ENCODE results near the gene SPATA32.

DNA sequence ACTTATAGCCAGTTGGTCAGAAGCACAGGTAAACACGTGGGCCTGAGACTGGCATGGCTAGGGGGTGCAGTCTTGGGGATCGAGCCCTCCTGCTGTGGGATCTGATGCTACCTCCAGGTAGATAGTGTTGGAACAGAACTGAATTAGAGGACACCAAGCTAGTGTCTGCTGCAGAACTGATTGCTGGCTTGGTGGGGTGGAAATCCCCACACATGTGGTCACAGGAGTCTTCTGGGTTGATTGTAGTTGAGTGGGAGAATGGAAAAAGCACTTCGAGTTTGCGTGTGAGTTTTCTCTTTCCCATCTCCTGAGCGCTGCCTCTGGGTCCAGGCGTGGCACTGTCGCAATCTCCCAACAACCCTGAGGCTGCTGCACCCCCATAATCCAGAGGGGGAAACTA, 8.0 kb upstream of the SPATA32 start:
- TF ChIP-seq CTCF (IDR thresholded peaks at IDR 0.05) (no peak), POLR2AphosphoS5 (IDR thresholded peaks at IDR 0.05; ENCODE audit: insufficient read depth in 1 of 2, low read depth in 1 of 2) (no peak), POLR2A (IDR thresholded peaks at IDR 0.05) (no peak)
